Endothelial cell (in vitro differentiated cells): ENCODE results near the gene GRIN1. TPM values are rescaled to one million over a fixed set of nuclear protein-coding genes. Genes with fewer than 3 reads are reported as not detected.

Source experiments
- DNase-seq: peaks from one replicate; pipeline ENCODE4 v3.0.0; 2021; ENCODE audit warnings: low spot score
- H3K27ac Mint-ChIP-seq: one replicate; pipeline ENCODE4 v1.8.0; 2021; ENCODE audit warnings: mixed read lengths, inconsistent platforms; ENCODE audit not compliant: unreplicated experiment
- H3K27me3 Mint-ChIP-seq: one replicate; pipeline ENCODE4 v1.8.0; 2021; ENCODE audit warnings: mild to moderate bottlenecking, moderate library complexity, mixed read lengths, inconsistent platforms; ENCODE audit not compliant: unreplicated experiment
- H3K36me3 Mint-ChIP-seq: one replicate; pipeline ENCODE4 v1.8.0; 2021; ENCODE audit warnings: mild to moderate bottlenecking, low read depth, mixed read lengths, inconsistent platforms; ENCODE audit not compliant: unreplicated experiment
- H3K4me1 Mint-ChIP-seq: one replicate; pipeline ENCODE4 v1.8.0; 2021; ENCODE audit warnings: mild to moderate bottlenecking, mixed read lengths, inconsistent platforms; ENCODE audit not compliant: unreplicated experiment
- H3K4me3 Mint-ChIP-seq: one replicate; pipeline ENCODE4 v1.8.0; 2021; ENCODE audit warnings: mild to moderate bottlenecking, mixed read lengths, inconsistent platforms; ENCODE audit not compliant: unreplicated experiment
- H3K9me3 Mint-ChIP-seq: one replicate; pipeline ENCODE4 v1.8.0; 2021; ENCODE audit warnings: mixed read lengths, inconsistent platforms; ENCODE audit not compliant: unreplicated experiment
- total RNA-seq: library from RNA; stranded (reverse); fragmentation: NEBNext Ultra II Directional; extraction: Animal tissue kit (Norgen Biotek cat#: 25700); gene quantifications from one replicate; pipeline ENCODE4 v1.2.1, GENCODE V29; 2021; ENCODE audit not compliant: unreplicated experiment
- TF ChIP-seq, protein P1 (sequence below): fragments of 200-600 bp; sonication (generic); IDR thresholded peaks from one replicate; pipeline ENCODE4 v1.5.0; 2021; ENCODE audit warnings: antibody characterized with exemption; ENCODE audit not compliant: unreplicated experiment

Gene GRIN1
- total RNA-seq, 1 donor from 2014 or later, result not detected

DNA sequence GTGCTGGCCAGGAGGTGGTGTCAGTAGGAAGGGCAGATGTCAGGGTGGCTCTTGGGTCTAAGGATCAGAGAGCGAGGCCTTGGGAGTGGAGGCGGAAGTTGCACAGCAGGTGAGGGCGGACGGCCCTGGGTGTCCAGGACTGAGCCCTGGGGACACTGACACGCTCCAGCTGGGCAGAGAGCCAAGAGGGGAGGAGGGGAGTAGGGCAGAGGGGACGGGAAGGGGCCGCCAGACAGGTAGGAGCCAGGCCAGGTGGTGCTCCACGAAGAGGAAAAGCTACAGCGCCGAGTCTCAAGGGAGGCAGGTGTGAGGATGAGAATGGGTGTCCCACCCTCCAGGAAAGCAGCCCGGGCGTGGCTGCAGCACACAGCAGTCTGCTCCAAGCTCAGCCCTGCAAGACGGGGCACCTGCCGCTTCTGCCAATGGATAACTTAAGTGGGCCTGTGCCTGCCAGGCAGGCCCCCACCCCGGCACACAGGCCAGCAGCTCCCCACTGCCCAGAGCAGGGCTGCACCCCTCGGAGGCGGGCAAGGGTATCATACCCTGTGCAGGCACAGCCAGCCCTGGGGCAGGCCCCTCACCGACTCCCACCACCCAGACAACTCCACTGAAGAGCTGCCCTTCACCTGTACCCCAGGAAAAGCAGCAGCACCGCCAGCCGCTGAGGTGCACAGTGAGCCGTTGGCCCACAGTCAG lies 56.7 kb downstream of the GRIN1 start:
- no peak overlapping the region for H3K27ac Mint-ChIP-seq

DNA sequence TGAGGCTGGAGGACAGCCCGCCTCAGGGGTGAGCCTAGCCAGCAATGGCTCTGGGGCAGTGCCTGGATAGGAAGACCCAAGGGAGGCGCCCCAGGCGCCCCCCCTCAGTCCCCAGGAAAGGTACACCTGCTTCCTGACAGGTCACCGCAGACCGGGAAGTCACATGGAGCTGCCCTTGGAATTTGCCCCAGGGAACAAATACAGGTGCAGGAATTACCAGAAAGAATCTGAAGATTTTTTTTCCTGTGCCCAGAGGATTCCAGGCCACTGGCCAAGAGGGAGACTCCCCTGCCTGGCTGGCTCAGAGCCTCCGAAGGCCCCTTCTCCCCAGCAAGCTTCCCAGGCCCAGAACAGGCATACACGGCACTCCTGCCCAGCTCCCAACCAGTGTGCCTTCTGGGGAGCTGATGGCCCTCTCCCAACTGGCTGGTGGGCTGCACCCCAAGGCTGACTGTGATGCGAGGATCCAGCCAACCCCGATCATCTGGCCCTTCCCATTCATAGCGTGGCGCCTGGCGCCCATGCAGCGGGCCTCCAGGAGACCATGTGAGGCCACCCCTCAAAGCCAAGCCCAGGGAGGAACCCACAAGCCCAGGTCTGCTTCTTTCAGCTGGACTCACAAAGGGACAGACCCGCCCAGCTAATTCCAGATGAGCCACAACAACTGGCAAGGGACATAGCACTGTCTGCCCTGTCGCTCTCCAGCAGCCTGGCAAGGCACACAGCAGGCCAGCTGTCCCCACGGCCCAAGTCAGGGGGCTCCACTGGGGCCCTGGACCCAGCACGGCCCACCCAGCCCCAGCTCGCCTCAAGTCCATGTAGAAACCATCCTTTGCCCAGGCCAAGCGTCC lies 59.3 kb downstream of the GRIN1 start:
- H3K4me1 Mint-ChIP-seq, result no peaks in the 10 kb centered on the region
- TF ChIP-seq, protein P1, sequence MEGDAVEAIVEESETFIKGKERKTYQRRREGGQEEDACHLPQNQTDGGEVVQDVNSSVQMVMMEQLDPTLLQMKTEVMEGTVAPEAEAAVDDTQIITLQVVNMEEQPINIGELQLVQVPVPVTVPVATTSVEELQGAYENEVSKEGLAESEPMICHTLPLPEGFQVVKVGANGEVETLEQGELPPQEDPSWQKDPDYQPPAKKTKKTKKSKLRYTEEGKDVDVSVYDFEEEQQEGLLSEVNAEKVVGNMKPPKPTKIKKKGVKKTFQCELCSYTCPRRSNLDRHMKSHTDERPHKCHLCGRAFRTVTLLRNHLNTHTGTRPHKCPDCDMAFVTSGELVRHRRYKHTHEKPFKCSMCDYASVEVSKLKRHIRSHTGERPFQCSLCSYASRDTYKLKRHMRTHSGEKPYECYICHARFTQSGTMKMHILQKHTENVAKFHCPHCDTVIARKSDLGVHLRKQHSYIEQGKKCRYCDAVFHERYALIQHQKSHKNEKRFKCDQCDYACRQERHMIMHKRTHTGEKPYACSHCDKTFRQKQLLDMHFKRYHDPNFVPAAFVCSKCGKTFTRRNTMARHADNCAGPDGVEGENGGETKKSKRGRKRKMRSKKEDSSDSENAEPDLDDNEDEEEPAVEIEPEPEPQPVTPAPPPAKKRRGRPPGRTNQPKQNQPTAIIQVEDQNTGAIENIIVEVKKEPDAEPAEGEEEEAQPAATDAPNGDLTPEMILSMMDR, result no peak

More for the DNA sequence above, 56.7 kb downstream of the GRIN1 start:
- TF ChIP-seq, protein P1, result no peak
- H3K4me1 Mint-ChIP-seq, result no peaks in the 10 kb centered on the region
- H3K4me3 Mint-ChIP-seq, result no peak overlapping the region
- DNase-seq, result no peak
- peaks cover 7% of the 10 kb centered on the region for H3K27me3 Mint-ChIP-seq
- no peaks in the 10 kb centered on the region for H3K36me3 Mint-ChIP-seq
- no peaks in the 10 kb centered on the region for H3K9me3 Mint-ChIP-seq

DNA sequence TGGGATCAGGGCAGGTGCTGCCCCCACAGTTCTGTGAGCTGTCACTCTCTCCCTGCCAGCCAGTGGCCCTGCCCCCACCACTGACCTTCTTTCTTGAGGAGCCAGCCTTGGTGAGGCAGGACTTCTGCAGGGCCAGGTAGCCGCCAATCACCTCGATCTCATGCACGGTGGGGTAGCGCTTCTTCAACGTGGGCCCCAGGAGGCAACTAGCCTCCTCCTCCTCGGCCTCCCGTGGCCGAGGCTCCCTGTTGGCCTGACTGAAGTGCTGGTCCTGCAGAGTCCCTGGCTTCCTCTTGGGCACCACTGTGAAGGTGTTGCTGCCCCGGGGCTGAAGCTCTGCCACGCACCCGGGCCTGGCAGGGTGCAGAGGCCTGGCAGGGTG lies 59.9 kb downstream of the GRIN1 start:
- Mint-ChIP-seq H3K4me1 (no peaks in the 10 kb centered on the region), H3K27ac (no peak overlapping the region), H3K9me3 (no peaks in the 10 kb centered on the region), H3K4me3 (no peak overlapping the region), H3K36me3 (no peaks in the 10 kb centered on the region), H3K27me3 (peaks cover 9% of the 10 kb centered on the region)
- DNase-seq, result no peak
- TF ChIP-seq, protein P1, result no peak

More for the DNA sequence above, 59.3 kb downstream of the GRIN1 start:
- Mint-ChIP-seq H3K27ac (no peak overlapping the region), H3K4me3 (peak overlapping the region; percentile 4), H3K9me3 (no peaks in the 10 kb centered on the region), H3K27me3 (peaks cover 9% of the 10 kb centered on the region), H3K36me3 (no peaks in the 10 kb centered on the region)
- DNase-seq, result no peak

DNA sequence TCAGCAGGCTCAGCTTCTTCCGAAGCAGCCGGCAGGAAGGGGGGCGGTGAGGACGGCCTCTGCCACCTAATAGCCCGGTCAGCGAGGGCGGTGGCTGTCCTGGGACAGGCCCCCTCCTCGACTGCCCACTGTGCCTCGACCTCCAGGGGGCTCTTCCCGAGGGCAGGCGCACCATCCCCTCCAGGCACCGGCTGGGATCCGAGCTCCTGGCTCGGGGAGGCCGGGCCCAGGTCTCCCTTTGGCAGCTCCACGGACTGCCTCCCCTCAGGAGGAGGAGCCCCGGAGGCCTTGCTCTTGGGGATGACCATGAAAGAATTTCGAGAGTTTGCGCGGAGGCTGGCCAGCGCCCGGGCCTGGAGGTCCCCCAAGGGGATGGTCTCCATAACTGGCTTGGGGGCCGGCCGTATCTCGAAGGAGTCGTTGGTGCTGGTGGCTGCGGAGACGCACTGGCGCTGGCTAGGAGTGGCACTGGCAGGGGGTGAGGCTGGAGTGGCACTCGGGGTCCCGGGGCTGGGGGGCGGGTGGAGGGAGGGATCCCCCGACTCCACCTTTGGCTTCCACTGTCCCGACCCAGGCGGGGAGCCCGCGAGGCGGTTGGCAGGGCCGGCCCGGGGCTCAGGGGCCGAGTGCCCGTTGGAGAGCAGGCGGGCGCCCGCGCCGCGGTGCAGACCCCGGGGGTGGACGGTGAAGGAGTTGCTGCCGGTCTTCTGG lies 60.6 kb downstream of the GRIN1 start:
- Mint-ChIP-seq H3K27ac (no peak overlapping the region), H3K36me3 (no peaks in the 10 kb centered on the region), H3K9me3 (no peaks in the 10 kb centered on the region), H3K4me1 (peaks cover 2% of the 10 kb centered on the region), H3K27me3 (peaks cover 9% of the 10 kb centered on the region), H3K4me3 (peak overlapping the region; percentile 88)
- DNase-seq, result no peak
- TF ChIP-seq, protein P1, result no peak
